Activated gamma-delta T cell treated with anti-CD3 and anti-CD28 coated beads, Interleukin-2, amount 50 U/mL, for 16 hours (primary cell): ENCODE data around the gene HOXB9.

Experiments used
- DNase-seq: peaks from one replicate; pipeline ENCODE4 v3.0.0-alpha.2; 2020; ENCODE audit warnings: low read depth

Gene HOXB9

GRCh38 chr17:48596000-48596734, 30.0 kb downstream of the HOXB9 start:
- no peak for DNase-seq

GRCh38 chr17:48595278-48595999, 30.7 kb downstream of the HOXB9 start:
- no peak for DNase-seq

- DNase-seq: no peak
Observed at GRCh38 chr17:48594538-48595277, 31.4 kb downstream of the HOXB9 start.

GRCh38 chr17:48593840-48594537, 32.2 kb downstream of the HOXB9 start:
- peak; percentile 74 for DNase-seq

GRCh38 chr17:48593126-48593829, 32.9 kb downstream of the HOXB9 start, which contains the start of gene HOXB5:
HOXB5 (minus strand) TSS chr17:48593779; CDS start chr17:48593682, 97 bp downstream.
- DNase-seq: no peak

GRCh38 chr17:48592577-48592976, 33.6 kb downstream of the HOXB9 start:
- DNase-seq: no peak

- no peak for DNase-seq
Observed at GRCh38 chr17:48592057-48592514, 34.1 kb downstream of the HOXB9 start.

GRCh38 chr17:48591255-48592056, 34.7 kb downstream of the HOXB9 start:
- DNase-seq: no peak

- DNase-seq: no peak
Observed at GRCh38 chr17:48590607-48591161, 35.5 kb downstream of the HOXB9 start.

- no peak for DNase-seq
Observed at GRCh38 chr17:48589831-48590606, 36.1 kb downstream of the HOXB9 start, which contains the start of gene HOXB3. HOXB3 (minus strand) TSS chr17:48590241; CDS start chr17:48552474, 37,767 bp downstream.

- no peak for DNase-seq
Observed at GRCh38 chr17:48589060-48589830, 36.9 kb downstream of the HOXB9 start.

- no peak for DNase-seq
Observed at GRCh38 chr17:48588528-48588927, 37.6 kb downstream of the HOXB9 start.

GRCh38 chr17:48588074-48588415, 38.1 kb downstream of the HOXB9 start:
- DNase-seq: no peak

- no peak for DNase-seq
Observed at GRCh38 chr17:48587276-48588073, 38.7 kb downstream of the HOXB9 start.

GRCh38 chr17:48586355-48587258, 39.6 kb downstream of the HOXB9 start:
- no peak for DNase-seq

- no peak for DNase-seq
Observed at GRCh38 chr17:48584223-48584741, 41.9 kb downstream of the HOXB9 start.
